GM10248 (cell line): Measurements from ENCODE around the gene PXDN.

Source experiments
- CTCF ChIA-PET: fragments of 300-600 bp; sonication (Branson Sonifier 250); formaldehyde crosslinking; extraction: SDS; loops from one replicate; lab custom pipeline; 2021; ENCODE audit warnings: antibody characterized with exemption; lab: Yijun Ruan, JAX
- POLR2A ChIA-PET: fragments of 350-650 bp; sonication (Branson Sonifier 250); formaldehyde crosslinking; extraction: SDS; loops from one replicate; lab custom pipeline; 2020; ENCODE audit warnings: antibody characterized with exemption; lab: Yijun Ruan, JAX
- DNase-seq: peaks from one replicate; pipeline ENCODE4 v3.0.0; 2012; ENCODE audit errors: extremely low spot score
- TF ChIP-seq, protein P1 (sequence below): IDR thresholded peaks from 2 replicates; pipeline ENCODE4 v1.5.1; 2012; ENCODE audit warnings: mild to moderate bottlenecking, low read depth; ENCODE audit errors: extremely low read depth, missing control alignments, control extremely low read depth

PXDN gene

DNA sequence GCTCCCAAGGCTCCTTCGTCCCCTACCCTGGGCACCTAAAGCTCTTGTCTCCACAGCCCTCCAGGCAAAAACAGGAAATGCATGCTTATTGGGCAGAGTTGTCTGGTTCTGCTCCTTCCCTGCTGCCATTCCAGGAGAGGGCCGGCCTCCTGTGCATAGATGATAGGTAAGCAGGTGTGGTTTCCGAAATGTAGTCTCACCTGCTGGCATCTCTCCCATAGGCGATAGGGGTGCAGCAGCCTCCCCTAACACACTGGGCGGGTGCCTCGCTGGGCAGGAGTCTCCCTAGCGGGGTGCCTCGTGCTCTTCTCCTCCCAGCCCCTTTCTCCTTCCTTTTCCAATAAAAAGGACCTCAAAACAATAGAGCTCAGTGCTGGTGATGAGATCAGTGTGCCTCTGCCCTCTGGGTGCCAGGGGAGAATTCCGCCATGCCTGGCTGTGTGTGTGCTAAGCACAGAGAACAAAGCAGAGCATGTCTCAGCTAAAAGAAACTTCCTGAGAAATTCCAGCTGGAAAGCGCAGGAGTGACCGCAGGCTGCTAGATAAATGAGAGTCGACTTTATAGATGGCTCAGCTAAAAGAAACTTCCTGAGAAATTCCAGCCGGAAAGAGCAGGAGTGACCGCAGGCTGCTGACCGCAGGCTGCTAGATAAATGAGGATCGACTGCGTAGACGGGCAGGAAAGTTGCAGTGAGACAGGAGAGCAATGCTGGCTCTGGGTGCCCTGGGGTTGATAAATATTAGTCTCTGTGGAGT, 11.3 kb upstream of the PXDN start:
- no peak for DNase-seq
- POLR2A ChIA-PET: no interaction called here
- CTCF ChIA-PET: interaction anchor here (1.5 kb wide), 1 partner anchor 14 kb away, joined by 6 read pairs; no protein-coding TSS in a partner anchor

DNA sequence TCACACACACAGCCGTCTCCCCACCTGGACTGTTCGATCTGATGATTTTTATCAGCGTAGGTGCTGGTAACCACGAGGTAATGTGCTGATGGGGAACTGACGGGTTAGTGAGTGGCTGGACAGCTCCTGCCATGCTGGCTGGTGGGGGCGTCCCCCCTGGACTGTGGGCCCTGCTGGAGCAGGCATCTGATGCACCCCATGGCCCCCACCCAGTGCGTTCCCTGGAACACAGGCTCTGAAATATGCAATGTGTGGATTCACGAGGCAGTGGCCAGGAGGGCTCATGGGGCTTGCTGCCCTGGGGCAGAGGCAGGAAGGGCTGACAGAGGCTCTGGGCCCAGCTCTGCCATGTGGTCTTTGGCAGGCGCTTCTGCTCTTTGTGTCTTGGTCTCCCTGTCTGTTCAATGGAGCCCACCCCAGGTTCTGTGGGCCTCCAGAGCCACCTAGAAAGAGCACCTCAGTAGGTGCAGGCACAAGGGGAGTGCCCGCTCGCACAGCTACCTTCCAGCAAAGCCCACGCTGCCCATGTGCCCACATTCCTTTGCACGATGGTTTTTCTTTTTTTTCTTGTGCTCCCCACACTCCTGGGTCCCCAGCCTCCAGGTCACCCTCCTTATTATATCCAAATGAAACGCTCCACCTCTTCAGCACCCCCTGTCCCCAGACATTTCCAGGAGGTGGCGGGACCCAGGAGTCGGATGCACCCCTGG, 10.3 kb upstream of the PXDN start:
- no peak for DNase-seq
- CTCF ChIA-PET: interaction anchor here (1.4 to 1.5 kb wide), 2 partner anchors 15 kb away, joined by 6 to 7 read pairs; no protein-coding TSS in a partner anchor
- POLR2A ChIA-PET: no interaction called here
- TF ChIP-seq, protein P1, sequence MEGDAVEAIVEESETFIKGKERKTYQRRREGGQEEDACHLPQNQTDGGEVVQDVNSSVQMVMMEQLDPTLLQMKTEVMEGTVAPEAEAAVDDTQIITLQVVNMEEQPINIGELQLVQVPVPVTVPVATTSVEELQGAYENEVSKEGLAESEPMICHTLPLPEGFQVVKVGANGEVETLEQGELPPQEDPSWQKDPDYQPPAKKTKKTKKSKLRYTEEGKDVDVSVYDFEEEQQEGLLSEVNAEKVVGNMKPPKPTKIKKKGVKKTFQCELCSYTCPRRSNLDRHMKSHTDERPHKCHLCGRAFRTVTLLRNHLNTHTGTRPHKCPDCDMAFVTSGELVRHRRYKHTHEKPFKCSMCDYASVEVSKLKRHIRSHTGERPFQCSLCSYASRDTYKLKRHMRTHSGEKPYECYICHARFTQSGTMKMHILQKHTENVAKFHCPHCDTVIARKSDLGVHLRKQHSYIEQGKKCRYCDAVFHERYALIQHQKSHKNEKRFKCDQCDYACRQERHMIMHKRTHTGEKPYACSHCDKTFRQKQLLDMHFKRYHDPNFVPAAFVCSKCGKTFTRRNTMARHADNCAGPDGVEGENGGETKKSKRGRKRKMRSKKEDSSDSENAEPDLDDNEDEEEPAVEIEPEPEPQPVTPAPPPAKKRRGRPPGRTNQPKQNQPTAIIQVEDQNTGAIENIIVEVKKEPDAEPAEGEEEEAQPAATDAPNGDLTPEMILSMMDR: no peak

More for the DNA sequence above, 11.3 kb upstream of the PXDN start:
- TF ChIP-seq, protein P1: no peak

DNA sequence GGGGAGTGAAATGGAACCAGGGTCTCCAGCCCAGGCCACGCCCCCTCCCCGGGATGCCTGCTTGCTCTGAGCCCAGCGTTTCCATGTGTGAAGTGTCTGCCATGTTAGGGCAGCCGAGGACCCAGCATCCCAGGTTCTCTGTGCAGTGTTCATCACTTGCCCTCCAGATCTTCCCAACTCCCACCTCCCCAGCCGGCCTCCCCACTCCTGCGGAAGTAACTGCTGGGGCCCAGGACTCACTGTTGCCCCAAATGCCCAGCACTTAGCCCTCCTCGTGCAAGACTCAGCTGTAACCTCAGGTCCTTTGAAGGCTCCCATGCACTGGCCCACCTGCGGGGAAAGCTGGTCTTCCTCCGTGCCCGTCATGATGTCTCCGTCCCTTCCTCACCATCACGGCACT, 9.7 kb upstream of the PXDN start:
- POLR2A ChIA-PET: no interaction called here
- CTCF ChIA-PET: interaction anchor here (0.7 to 1.4 kb wide), 2 partner anchors 16 to 18 kb away, joined by 3 to 7 read pairs; no protein-coding TSS in a partner anchor
- no peak for DNase-seq
- TF ChIP-seq, protein P1: no peak

DNA sequence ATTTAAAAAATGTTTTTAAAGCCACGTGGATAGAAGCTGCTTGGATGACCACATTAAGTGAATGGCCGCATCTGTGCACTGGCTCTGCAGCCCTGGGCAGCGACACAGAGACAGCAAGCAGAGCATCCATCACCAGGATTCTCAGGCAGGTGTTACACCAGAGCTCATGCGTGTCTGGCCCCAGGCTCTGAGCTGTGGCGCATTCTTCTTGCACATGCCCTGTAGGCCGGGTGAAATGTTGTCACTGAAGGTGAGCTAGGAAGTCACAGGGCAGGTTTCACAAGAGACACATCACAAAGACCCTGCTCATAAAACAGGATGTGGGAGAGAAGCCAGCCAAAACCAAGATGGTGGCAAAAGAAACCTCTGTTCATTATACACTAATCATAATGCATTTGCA, 8.4 kb upstream of the PXDN start:
- CTCF ChIA-PET: interaction anchor here (1.1 kb wide), 1 partner anchor 65 kb away, joined by 3 read pairs; no protein-coding TSS in a partner anchor
- TF ChIP-seq, protein P1: no peak
- POLR2A ChIA-PET: no interaction called here
- DNase-seq: no peak

DNA sequence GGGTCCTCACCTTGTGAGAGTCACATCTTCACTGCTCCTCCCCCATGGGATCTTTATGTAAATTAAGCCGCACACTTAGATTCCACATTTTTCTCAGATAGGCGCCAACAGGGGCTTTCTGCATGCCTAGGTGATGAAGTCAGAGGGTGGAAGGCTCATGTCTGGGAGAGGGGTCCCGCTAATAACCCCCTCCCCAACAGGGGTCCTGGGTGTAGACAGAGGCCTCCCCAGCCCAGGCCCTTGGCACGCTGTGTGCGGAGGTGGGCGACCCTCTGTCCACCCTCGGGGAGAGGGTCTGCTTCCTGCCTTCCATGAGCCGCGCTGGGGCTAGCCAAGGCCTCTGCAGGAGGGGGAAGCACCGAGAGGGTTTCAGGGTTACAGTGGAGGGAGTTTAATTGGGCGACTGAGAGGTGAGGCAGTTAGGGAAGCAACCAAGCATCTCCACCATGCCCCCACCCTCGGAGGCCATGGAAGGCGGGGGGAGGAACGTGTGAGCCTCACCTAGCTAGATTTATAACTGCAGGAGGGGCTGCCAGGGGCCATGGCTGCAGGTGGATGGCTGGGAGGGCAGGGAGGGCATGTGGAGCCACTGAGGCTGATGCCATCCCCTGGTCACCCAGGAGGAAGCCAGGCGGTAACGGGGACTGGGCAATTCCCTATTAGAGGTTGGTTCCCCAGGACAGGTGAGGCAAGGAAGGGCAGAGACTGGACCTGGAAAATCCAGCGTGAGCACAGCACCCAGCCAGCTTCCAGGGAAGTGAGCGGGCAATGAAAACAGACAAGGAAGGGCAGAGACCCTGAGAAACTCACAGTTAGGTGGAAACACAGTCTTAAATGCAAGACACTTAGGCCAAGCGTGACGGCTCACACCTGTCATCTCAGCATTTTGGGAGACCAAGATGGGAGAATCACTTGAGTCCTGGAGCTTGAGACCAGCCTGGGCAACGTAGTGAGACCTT, 7.7 kb upstream of the PXDN start:
- ChIA-PET CTCF (interaction anchor here (1.1 to 1.6 kb wide), 3 partner anchors 8 to 66 kb away, joined by 3 to 5 read pairs (median 5); no protein-coding TSS in a partner anchor), POLR2A (no interaction called here)
- TF ChIP-seq, protein P1: no peak
- no peak for DNase-seq
